ENCODE measurements around the gene PSMB9.

- TF ChIP-seq CTCF (IDR thresholded peaks at IDR 0.05) (no peak), POLR2A (IDR thresholded peaks at IDR 0.05) (no peak)
These were observed 18.7 kb upstream of the PSMB9 start for GRCh38 chr6:32835167-32835893.
